ENCODE results near the gene PIK3C2G.

- TF ChIP-seq CTCF (IDR thresholded peaks at IDR 0.05), result no peak
- no peak for TF ChIP-seq POLR2A (IDR thresholded peaks at IDR 0.05)
Observed at GRCh38 chr12:18373181-18373580, 111.9 kb downstream of the PIK3C2G start.

All from tibial nerve (tissue), 3 donors.